ENCODE results near the gene HSPA8.

GRCh38 chr11:123030517-123030916 lies 31.4 kb downstream of the HSPA8 start:
- no peak for TF ChIP-seq CTCF (IDR thresholded peaks at IDR 0.05)
- no peak for TF ChIP-seq POLR2AphosphoS5 (IDR thresholded peaks at IDR 0.05; ENCODE audit: low read depth, low read length)
- TF ChIP-seq PBX3 (IDR thresholded peaks at IDR 0.05), result no peak
- no peak for TF ChIP-seq IRF3 (IDR thresholded peaks at IDR 0.05; ENCODE audit: low read depth, low read length)
- no peak for TF ChIP-seq USF2 (IDR thresholded peaks at IDR 0.05; ENCODE audit: borderline replicate concordance, low read depth, low read length)
- TF ChIP-seq FOSL2 (IDR thresholded peaks at IDR 0.05; ENCODE audit: borderline replicate concordance, low read depth), result no peak
- no peak for TF ChIP-seq EP300 (IDR thresholded peaks at IDR 0.05; ENCODE audit: borderline replicate concordance in 1 of 2, low read depth in 1 of 2, low read length in 1 of 2)
- no peak for TF ChIP-seq NFIC (IDR thresholded peaks at IDR 0.05; ENCODE audit: borderline replicate concordance)
- TF ChIP-seq TCF12 (IDR thresholded peaks at IDR 0.05), result no peak
- TF ChIP-seq JUND (IDR thresholded peaks at IDR 0.05), result no peak
